Muscle layer of colon (tissue), 2 donors: ENCODE data around the gene HELZ2.

ENCODE experiments used
- H3K27ac ChIP-seq: one replicate; pipeline ENCODE4 v1.7.0; 2013; ENCODE audit warnings: low read depth, mild to moderate bottlenecking, low read length, moderate library complexity
- H3K27me3 ChIP-seq, 2 donors: one replicate each; pipeline ENCODE4 v1.7.0; 2013; ENCODE audit warnings: low read length in 2 of 2, mild to moderate bottlenecking in 2 of 2; ENCODE audit not compliant: insufficient read depth in 2 of 2, control insufficient read depth in 1 of 2
- H3K36me3 ChIP-seq: one replicate; pipeline ENCODE4 v1.7.0; 2013; ENCODE audit warnings: mild to moderate bottlenecking, low read length; ENCODE audit not compliant: insufficient read depth
- H3K4me1 ChIP-seq: one replicate; pipeline ENCODE4 v1.7.0; 2013; ENCODE audit warnings: mild to moderate bottlenecking, low read length; ENCODE audit not compliant: insufficient read depth
- H3K4me3 ChIP-seq, 2 donors: one replicate each; pipeline ENCODE4 v1.7.0; 2013; ENCODE audit warnings: low read length in 2 of 2, low read depth in 1 of 2, mild to moderate bottlenecking in 1 of 2, moderate library complexity in 1 of 2
- H3K9ac ChIP-seq: one replicate; pipeline ENCODE4 v1.7.0; 2013; ENCODE audit warnings: low read length
- H3K9me3 ChIP-seq: one replicate; pipeline ENCODE4 v1.7.0; 2013; ENCODE audit warnings: mild to moderate bottlenecking, low read length
- donor health status: abdominal sarcoma.
- donor health status: Adenocarcinoma of cecum.

HELZ2 gene

GRCh38 chr20:63595416-63596127, 21.5 kb upstream of the HELZ2 start:
- H3K9me3 ChIP-seq = no peaks in the 10 kb centered on the region
- no peak overlapping the region for H3K4me3 ChIP-seq
- H3K36me3 ChIP-seq = peaks cover 34% of the 10 kb centered on the region
- no peak overlapping the region for H3K9ac ChIP-seq
- H3K27ac ChIP-seq = no peak overlapping the region
- no peaks in the 10 kb centered on the region for H3K4me1 ChIP-seq
- H3K27me3 ChIP-seq = no peaks in the 10 kb centered on the region

DNA sequence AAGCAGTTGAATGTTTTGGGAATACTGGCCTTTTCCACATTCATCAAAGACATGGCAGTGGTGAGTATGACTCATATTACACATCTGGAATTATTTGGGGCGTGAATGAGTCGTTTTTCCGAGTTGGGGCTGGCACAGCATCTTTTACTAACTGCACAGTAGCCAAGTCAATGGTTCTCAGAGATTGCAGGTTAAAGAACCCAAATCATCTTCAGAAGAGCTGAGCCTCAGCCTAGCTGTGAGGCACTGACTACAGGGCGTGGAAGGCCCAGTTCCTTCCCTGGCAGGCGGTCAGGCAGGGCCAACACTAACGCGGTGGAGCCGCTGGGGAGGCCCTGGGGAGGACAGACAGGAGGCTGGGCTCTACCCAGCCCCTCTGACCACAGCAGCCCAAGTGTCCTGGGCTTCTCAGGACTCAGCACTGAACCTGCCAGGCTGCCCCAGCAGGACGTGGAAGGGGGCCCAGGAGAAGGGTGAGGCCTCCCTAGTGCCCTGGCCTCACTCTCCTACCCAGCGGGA, 20.1 kb upstream of the HELZ2 start:
- no peaks in the 10 kb centered on the region for H3K27me3 ChIP-seq
- peaks cover 22% of the 10 kb centered on the region for H3K36me3 ChIP-seq
- no peak overlapping the region for H3K27ac ChIP-seq
- no peaks in the 10 kb centered on the region for H3K9me3 ChIP-seq
- no peak overlapping the region for H3K4me3 ChIP-seq
- H3K4me1 ChIP-seq = no peaks in the 10 kb centered on the region
- H3K9ac ChIP-seq = no peak overlapping the region

DNA sequence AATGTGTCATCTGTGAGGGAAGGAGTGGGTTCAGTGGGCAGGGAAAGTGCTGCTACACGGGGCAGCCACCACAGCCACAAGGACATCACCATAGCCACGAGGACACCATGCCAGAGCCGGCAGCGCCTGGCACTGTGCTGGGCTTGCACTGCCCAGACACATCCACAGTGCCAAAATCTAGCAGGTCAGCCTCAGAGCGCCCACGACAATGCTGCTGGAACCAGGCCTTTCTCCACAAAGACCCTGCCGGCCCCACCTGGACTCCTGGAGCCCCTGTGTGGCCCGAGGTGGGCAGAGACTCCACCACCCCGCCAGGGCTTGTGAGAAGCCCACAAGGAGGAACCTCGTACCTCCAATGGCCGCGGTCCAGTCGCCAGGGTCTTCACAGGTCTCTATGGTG, 18.6 kb upstream of the HELZ2 start:
- Histone ChIP-seq H3K9me3 (no peaks in the 10 kb centered on the region), H3K4me1 (no peaks in the 10 kb centered on the region), H3K27ac (no peak overlapping the region), H3K27me3 (no peaks in the 10 kb centered on the region), H3K9ac (no peak overlapping the region), H3K4me3 (no peak overlapping the region), H3K36me3 (peaks cover 21% of the 10 kb centered on the region)

GRCh38 chr20:63591786-63592355, 17.8 kb upstream of the HELZ2 start:
- Histone ChIP-seq H3K9ac (no peak overlapping the region), H3K4me1 (no peaks in the 10 kb centered on the region), H3K4me3 (no peak overlapping the region), H3K36me3 (peaks cover 16% of the 10 kb centered on the region), H3K27me3 (no peaks in the 10 kb centered on the region), H3K27ac (no peak overlapping the region), H3K9me3 (no peaks in the 10 kb centered on the region)

- H3K9ac ChIP-seq = no peak overlapping the region
- H3K4me3 ChIP-seq = no peak overlapping the region
- H3K9me3 ChIP-seq = no peaks in the 10 kb centered on the region
- no peaks in the 10 kb centered on the region for H3K4me1 ChIP-seq
- H3K36me3 ChIP-seq = peaks cover 16% of the 10 kb centered on the region
- no peaks in the 10 kb centered on the region for H3K27me3 ChIP-seq
- no peak overlapping the region for H3K27ac ChIP-seq
Observed at GRCh38 chr20:63591147-63591533, 17.1 kb upstream of the HELZ2 start.

- Histone ChIP-seq H3K36me3 (peaks cover 16% of the 10 kb centered on the region), H3K9me3 (no peaks in the 10 kb centered on the region), H3K27me3 (no peaks in the 10 kb centered on the region), H3K27ac (no peak overlapping the region), H3K9ac (no peak overlapping the region), H3K4me1 (no peaks in the 10 kb centered on the region), H3K4me3 (no peak overlapping the region)
Observed at GRCh38 chr20:63590218-63591146, 16.4 kb upstream of the HELZ2 start.

DNA sequence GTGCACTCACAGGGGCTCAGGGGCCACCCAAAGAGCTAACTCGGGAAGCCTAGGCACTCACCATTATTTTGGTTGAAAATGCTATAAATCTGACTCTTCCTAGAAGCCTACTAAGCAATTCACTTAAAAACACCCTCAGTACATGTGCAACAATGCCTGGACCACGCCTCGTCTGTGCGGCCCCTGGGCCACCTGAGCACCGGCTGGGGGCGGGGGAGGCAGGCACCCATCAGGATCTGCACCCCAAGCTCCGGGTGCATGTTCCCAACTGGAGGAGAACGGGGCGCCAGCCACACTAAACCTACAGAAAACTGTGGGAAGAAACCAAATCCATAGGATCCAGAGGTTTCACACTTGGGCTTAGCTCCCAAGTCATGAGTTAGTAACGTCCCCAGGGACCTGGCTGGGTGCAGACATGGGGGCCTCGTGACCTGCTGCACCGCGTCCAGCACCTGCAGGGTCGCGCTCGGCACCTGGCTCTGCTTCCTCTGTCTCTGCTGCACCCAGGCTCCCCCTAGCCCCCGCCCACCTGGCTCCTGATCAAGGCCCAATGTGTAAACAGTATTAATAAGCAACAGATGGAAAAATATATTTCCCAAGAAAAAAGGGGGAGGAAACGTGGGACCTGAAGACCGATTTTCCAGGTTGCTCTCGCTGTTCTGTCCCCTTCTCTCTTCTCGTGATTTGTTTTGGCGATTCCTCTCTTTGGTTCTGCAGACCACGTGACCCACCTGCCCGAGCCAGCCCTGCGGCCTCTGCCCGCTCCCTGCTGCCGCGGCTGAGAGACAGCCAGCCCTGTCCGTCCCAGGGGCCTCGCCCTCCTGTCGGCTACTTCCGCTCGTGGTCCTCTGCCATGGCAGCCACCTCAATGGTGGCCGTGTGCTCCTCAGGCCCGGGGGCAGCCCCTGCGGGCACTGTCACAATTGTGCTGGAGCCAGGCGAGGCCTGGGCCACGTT, 15.5 kb upstream of the HELZ2 start:
- peaks cover 16% of the 10 kb centered on the region for H3K36me3 ChIP-seq
- H3K27ac ChIP-seq = no peak overlapping the region
- H3K4me3 ChIP-seq = no peak overlapping the region
- no peak overlapping the region for H3K9ac ChIP-seq
- no peaks in the 10 kb centered on the region for H3K27me3 ChIP-seq
- H3K9me3 ChIP-seq = no peaks in the 10 kb centered on the region
- H3K4me1 ChIP-seq = no peaks in the 10 kb centered on the region

GRCh38 chr20:63588641-63589041, 14.6 kb upstream of the HELZ2 start:
- Histone ChIP-seq H3K36me3 (peaks cover 16% of the 10 kb centered on the region), H3K4me1 (no peaks in the 10 kb centered on the region), H3K9ac (no peak overlapping the region), H3K27ac (no peak overlapping the region), H3K9me3 (no peaks in the 10 kb centered on the region), H3K27me3 (no peaks in the 10 kb centered on the region), H3K4me3 (no peak overlapping the region)

- Histone ChIP-seq H3K4me3 (no peak overlapping the region), H3K9ac (no peak overlapping the region), H3K9me3 (no peaks in the 10 kb centered on the region), H3K27ac (no peak overlapping the region), H3K36me3 (peaks cover 13% of the 10 kb centered on the region), H3K27me3 (no peaks in the 10 kb centered on the region), H3K4me1 (no peaks in the 10 kb centered on the region)
Observed at GRCh38 chr20:63587776-63588591, 13.9 kb upstream of the HELZ2 start.

DNA sequence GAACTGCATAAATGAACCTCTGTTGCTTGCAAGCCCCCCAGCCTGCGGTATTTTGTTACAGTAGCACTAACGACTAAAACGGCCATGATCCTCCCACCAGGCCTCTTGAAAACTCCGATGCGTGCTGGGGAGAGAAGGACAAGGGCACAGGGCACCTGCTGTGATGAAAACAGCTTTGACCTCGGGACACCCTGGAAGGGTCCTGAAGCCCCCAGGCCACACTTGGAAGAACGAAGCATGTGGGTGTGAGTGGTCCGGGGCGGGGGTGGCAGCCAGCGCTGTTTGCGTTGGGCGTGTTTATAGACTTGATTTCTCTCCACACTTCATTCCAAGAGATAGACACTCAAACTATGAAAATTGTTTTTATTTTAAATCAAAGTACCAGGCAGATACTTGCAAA, 13.2 kb upstream of the HELZ2 start:
- Histone ChIP-seq H3K27ac (no peak overlapping the region), H3K27me3 (no peaks in the 10 kb centered on the region), H3K9ac (no peak overlapping the region), H3K4me1 (no peaks in the 10 kb centered on the region), H3K36me3 (peaks cover 6% of the 10 kb centered on the region), H3K4me3 (no peak overlapping the region), H3K9me3 (no peaks in the 10 kb centered on the region)
